Cardiac muscle cell (in vitro differentiated cells and primary cell): ENCODE measurements around the gene FGFR3. TPM values are rescaled to one million over a fixed set of nuclear protein-coding genes. Genes with fewer than 3 reads are reported as not detected.
"Not testable (repeated sequence)": the region's sequence is repeated elsewhere in the genome, so short reads cannot be mapped to it uniquely, and the experiment has no call there.

ENCODE experiments used
- DNase-seq, 2 donors: peaks; one replicate each; pipeline versions ENCODE4 v3.0.0 to v3.0.0-alpha.2; 2010 to 2017; ENCODE audit warnings: low read depth in 1 of 2, low spot score in 1 of 2
- H3K27ac ChIP-seq: fragments of 200-600 bp; sonication (generic); 2 replicates; pipeline ENCODE4 v1.5.1; 2016
- H3K27me3 ChIP-seq: fragments of 200-600 bp; sonication (generic); 2 replicates; pipeline ENCODE4 v1.6.0; 2016; ENCODE audit warnings: control low read depth
- H3K36me3 ChIP-seq: fragments of 200-600 bp; sonication (generic); 2 replicates; pipeline ENCODE4 v1.5.1; 2016; ENCODE audit warnings: control low read depth
- H3K4me1 ChIP-seq: fragments of 200-600 bp; sonication (generic); 2 replicates; pipeline ENCODE4 v1.8.1; 2017; ENCODE audit warnings: low read depth, mild to moderate bottlenecking, mixed run types
- H3K4me3 ChIP-seq: fragments of 200-600 bp; sonication (generic); 2 replicates; pipeline ENCODE4 v1.5.1; 2016; ENCODE audit warnings: mild to moderate bottlenecking
- H3K9me3 ChIP-seq: fragments of 200-600 bp; sonication (generic); 2 replicates; pipeline ENCODE4 v1.5.1; 2017; ENCODE audit warnings: low read depth, mild to moderate bottlenecking, control low read depth
- polyA plus RNA-seq: library from polyadenylated mRNA; unstranded; fragments of >200 nt; fragmentation: Nextera tagmentation; extraction: Ambion mirVana; gene quantifications from 2 replicates; pipeline ENCODE4 v1.2.1, GENCODE V29; 2016
- total RNA-seq: library from RNA; depleted of rRNA; stranded (reverse); fragments of >200 nt; gene quantifications from 2 replicates; pipeline ENCODE4 v1.2.3, GENCODE V29; 2016
- TF ChIP-seq, protein P1 (sequence below): IDR thresholded peaks from 2 replicates; pipeline ENCODE4 v1.5.1; 2012; ENCODE audit warnings: low read depth, mild to moderate bottlenecking, low read length

The FGFR3 gene
- total and polyA plus RNA-seq, 2 experiments from 2014 or later = 39.2 to 47.3 TPM

DNA sequence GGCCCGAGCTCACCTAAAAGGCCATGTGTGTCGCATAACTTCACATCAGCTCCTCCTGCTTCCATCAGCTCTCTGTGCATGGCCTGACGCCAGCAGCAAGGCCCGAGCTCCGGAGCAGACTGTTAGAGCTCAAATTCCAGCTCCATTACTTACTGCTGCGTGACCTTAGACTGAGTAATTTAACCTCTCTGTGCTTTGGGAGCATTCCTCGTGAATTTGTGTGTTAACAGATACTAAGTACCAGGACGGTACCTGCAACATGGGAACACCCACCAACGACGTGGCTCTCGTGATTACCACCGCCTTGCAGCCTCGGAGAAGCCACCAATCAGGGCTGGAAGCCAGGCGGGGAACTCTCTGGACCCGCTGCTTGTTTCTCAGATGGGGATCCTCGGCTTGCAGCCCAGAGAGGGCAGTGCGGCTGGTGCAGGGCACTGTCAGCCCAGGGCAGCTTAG is 49.9 kb downstream of the FGFR3 start:
- no peak overlapping the region for H3K4me3 ChIP-seq

DNA sequence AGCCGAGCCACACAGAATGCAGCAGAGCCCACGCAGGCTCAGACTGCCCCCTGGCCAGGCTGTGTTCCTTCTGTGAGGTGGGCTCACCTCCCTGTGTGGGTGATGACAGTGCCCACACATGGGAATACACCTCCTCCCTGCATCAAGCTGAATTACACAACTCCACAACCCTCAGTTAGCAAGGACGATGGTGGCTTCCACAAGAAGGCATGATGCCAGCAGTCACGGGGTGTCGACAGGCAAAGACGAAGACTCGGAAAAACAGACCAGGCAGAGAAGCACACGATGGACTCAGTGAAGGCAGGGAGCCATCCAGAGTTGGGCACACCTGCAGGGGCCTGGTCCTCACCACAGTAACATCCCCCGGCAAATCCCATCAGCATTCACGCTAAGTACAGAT is 50.8 kb downstream of the FGFR3 start:
- H3K36me3 ChIP-seq = peaks cover 7% of the 10 kb centered on the region
- no peaks in the 10 kb centered on the region for H3K9me3 ChIP-seq
- H3K27ac ChIP-seq = no peak overlapping the region
- H3K27me3 ChIP-seq = no peaks in the 10 kb centered on the region
- no peaks in the 10 kb centered on the region for H3K4me1 ChIP-seq
- no peak overlapping the region for H3K4me3 ChIP-seq
- TF ChIP-seq, protein P1, sequence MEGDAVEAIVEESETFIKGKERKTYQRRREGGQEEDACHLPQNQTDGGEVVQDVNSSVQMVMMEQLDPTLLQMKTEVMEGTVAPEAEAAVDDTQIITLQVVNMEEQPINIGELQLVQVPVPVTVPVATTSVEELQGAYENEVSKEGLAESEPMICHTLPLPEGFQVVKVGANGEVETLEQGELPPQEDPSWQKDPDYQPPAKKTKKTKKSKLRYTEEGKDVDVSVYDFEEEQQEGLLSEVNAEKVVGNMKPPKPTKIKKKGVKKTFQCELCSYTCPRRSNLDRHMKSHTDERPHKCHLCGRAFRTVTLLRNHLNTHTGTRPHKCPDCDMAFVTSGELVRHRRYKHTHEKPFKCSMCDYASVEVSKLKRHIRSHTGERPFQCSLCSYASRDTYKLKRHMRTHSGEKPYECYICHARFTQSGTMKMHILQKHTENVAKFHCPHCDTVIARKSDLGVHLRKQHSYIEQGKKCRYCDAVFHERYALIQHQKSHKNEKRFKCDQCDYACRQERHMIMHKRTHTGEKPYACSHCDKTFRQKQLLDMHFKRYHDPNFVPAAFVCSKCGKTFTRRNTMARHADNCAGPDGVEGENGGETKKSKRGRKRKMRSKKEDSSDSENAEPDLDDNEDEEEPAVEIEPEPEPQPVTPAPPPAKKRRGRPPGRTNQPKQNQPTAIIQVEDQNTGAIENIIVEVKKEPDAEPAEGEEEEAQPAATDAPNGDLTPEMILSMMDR = no peak
- DNase-seq = peak; percentile 42 to 88

More for the DNA sequence above, 49.9 kb downstream of the FGFR3 start:
- peak in 1 of 2 donors; percentile 85 for DNase-seq
- H3K27me3 ChIP-seq = no peaks in the 10 kb centered on the region
- no peaks in the 10 kb centered on the region for H3K9me3 ChIP-seq
- H3K27ac ChIP-seq = no peak overlapping the region
- no peaks in the 10 kb centered on the region for H3K4me1 ChIP-seq
- H3K36me3 ChIP-seq = peaks cover 10% of the 10 kb centered on the region
- TF ChIP-seq, protein P1 = no peak

DNA sequence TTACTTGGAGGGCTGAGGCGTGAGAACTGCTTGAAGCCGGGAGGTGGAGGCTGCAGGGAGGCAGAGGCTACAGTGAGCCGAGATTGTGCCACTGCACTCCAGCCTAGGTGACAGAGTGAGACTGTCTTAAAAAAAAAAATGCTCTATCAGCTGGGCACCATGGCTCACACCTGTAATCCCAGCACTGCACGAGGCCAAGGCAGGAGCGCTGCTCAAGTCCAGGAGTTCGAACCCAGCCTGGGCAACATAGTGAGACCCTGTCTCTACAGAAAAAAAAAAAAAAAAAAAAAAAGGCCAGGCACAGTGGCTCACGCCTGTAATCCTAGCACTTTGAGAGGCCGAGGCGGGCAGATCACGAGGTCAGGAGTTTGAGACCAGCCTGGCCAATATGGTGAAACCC is 51.5 kb downstream of the FGFR3 start:
- H3K9me3 ChIP-seq, DNase-seq, H3K4me1 ChIP-seq, H3K4me3 ChIP-seq, H3K36me3 ChIP-seq, H3K27me3 ChIP-seq, H3K27ac ChIP-seq: not testable (repeated sequence)

DNA sequence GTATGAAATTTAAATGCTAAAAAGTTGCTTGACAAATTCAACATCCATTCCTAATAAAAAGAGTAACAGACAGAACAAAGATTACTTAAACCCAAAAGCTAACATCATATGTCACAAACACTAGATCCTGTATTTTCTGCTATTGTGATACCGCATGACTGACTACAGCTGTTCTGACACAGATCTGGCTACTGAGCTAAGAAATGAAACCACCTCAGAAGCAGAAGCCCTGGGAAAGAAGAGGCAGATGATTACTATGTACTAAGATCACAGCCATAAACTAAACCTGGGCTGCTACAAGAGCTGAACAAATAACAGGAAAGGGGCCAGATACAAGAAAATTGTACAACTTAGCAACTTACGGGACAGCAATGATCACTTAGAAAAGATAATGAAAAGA is 53.5 kb downstream of the FGFR3 start:
- no peak overlapping the region for H3K27ac ChIP-seq
- no peaks in the 10 kb centered on the region for H3K36me3 ChIP-seq
- TF ChIP-seq, protein P1 = no peak
- no peaks in the 10 kb centered on the region for H3K9me3 ChIP-seq
- no peak overlapping the region for H3K4me3 ChIP-seq
- no peaks in the 10 kb centered on the region for H3K4me1 ChIP-seq
- DNase-seq = no peak
- H3K27me3 ChIP-seq = no peaks in the 10 kb centered on the region

DNA sequence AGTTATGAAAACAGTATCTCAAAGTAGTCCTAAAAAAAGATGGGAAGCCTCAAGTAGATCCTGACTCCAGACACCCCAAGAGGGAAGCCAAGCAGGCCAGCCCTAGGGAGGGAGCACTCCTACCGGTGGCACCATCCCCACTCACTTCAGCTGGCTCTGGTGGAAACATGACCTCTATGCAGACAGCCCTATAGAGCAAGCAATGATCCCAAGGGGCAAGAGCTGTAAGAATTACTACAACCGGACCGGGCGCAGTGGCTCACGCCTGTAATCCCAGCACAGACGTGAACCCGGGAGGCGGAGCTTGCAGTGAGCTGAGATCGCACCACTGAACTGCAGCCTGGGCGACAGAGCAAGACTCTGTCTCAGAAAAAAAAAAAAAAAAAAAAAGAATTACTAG is 57.2 kb downstream of the FGFR3 start:
- Histone ChIP-seq H3K27ac (no peak overlapping the region), H3K4me1 (peaks cover 5% of the 10 kb centered on the region), H3K4me3 (no peak overlapping the region), H3K9me3 (no peaks in the 10 kb centered on the region), H3K27me3 (no peaks in the 10 kb centered on the region), H3K36me3 (no peaks in the 10 kb centered on the region)
- TF ChIP-seq, protein P1 = no peak
- no peak for DNase-seq

DNA sequence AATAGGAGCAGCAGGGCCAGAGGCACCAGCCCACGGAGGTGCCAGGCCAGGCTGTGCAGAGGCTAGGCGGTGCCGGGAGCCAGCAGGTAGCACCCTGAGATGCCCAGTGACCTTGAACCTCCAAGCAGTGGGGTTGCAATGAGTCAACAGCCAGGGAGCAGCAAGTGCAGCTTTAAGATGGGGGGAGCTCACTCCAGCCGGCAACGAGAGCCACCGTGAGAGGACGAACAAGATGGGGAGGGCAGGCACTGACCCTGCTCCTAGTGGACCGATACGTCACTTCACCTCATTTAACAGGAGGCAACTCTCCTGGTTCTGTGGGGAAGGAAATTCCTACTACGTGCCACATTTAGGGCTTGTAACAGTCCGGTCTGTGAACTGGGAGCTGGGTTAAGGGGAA is 58.1 kb downstream of the FGFR3 start:
- H3K36me3 ChIP-seq = no peaks in the 10 kb centered on the region
- H3K27ac ChIP-seq = no peak overlapping the region
- H3K4me1 ChIP-seq = peaks cover 5% of the 10 kb centered on the region
- DNase-seq = no peak
- no peaks in the 10 kb centered on the region for H3K27me3 ChIP-seq
- H3K9me3 ChIP-seq = no peaks in the 10 kb centered on the region
- TF ChIP-seq, protein P1 = no peak
- no peak overlapping the region for H3K4me3 ChIP-seq
